NCI-H1105 treated with DMSO at 0.1 percent for 48 hours (cell line): ENCODE measurements around the gene RNF187.
"Not testable (repeated sequence)": the region's sequence is repeated elsewhere in the genome, so short reads cannot be mapped to it uniquely, and the experiment has no call there.

Source experiments
- DNase-seq: peaks from one replicate; lab custom pipeline; 2025; lab: John Stamatoyannopoulos, UW

RNF187 gene

GRCh38 chr1:228486596-228487335 lies 416 bp upstream of the RNF187 start:
- DNase-seq, result peak; percentile 49

DNA sequence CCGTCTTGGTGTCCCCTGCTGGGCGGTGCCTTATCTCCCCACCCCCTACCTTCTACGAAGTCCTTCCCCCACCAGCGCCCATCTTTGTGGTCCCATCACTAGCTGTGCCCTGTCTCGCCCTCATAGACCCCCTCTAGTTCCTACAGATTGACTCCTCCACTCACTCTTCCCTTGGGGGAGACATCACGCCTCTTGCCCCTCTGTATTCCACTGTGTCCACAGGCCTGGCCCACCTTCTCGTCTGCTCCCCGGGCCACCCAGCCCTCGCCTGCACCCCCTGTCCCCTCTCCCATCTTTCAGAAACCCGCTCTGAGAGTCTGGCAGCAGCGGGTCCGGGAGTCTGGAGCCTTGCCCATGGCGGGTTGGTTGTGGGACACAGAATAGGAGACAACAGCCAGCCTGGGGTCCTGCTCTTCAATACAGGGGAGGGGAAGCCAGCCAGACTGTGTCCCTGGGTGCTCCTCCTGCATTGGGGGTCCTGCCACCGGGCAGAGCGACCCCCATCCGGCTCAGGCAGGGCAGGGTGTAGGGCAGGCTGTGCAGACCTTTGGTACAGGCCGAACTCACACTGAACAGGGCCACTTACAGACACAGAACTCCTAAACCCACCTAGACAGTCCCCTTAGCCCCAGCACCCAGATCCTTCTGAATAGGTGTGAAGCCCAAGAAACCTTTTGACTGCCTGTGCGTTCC lies 1.1 kb downstream of the RNF187 start:
- no peak for DNase-seq

GRCh38 chr1:228488818-228489674 lies 1.9 kb downstream of the RNF187 start:
- no peak for DNase-seq

GRCh38 chr1:228490120-228491078 lies 3.2 kb downstream of the RNF187 start:
- peak; percentile 84 for DNase-seq

- DNase-seq, result no peak
Measured at GRCh38 chr1:228493141-228494043, 6.2 kb downstream of the RNF187 start.

DNA sequence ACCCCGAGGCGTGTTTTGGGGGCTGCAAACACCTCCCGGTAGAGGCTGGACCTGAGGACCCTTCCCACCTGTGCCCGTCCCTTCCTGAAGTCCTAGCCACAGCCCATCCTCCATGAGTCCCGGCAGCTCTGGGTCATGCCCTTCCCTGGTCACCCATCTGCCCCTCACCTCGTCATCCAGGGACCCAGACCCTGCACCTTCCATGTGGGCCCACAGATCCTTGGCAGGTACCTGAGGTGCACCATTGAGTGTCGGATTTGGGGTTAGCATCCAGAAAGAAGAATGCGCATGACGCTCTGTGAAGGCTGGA lies 6.8 kb downstream of the RNF187 start:
- DNase-seq, result no peak

- DNase-seq, result no peak
Measured at GRCh38 chr1:228494391-228494790, 7.2 kb downstream of the RNF187 start.

- DNase-seq, result no peak
Measured at GRCh38 chr1:228494970-228495853, 8.0 kb downstream of the RNF187 start.

DNA sequence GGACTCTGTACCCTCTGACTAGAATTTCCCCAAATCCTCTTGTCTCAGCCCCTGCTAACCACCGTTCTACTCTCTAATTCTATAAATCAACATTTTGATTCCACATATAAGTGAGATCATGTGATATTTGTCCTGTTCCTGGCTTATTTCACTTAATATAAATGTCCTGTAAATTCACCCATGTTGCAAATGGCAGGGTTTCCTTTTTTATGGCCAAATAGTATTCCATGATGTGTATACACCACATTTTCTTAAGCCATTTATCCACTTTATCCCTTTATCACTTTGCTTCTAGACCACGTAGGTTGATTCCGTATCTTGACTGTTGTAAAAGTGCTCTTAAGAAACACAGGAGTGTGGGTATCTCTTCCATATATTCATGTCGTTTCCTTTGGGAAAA lies 8.9 kb downstream of the RNF187 start:
- DNase-seq, result no peak

DNA sequence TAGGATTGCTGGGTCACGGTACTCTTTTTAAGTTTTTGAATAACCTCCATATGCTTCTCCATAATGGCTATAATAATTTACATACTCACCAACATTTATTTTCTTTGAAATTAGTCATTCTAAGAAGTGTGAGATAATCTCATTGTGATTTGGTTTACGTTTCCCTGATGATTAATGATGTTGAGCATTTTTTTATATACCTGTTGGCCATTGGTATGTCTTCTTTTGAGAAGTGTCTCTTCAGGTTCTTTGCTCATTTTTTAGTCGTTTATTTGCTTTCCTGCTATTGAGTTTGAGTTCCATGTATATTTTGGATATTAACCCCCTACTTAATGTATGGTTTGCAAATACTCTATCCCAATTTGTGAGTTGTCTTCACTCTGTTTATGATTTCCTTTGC lies 9.3 kb downstream of the RNF187 start:
- DNase-seq, result no peak

GRCh38 chr1:228497206-228497605 lies 10.0 kb downstream of the RNF187 start:
- DNase-seq, result no peak

- DNase-seq, result no peak
Measured at GRCh38 chr1:228497817-228498216, 10.6 kb downstream of the RNF187 start.

- no peak for DNase-seq
Measured at GRCh38 chr1:228500143-228500734, 13.1 kb downstream of the RNF187 start.

GRCh38 chr1:228500901-228501871 lies 14.0 kb downstream of the RNF187 start:
- peak; percentile 66 for DNase-seq

DNA sequence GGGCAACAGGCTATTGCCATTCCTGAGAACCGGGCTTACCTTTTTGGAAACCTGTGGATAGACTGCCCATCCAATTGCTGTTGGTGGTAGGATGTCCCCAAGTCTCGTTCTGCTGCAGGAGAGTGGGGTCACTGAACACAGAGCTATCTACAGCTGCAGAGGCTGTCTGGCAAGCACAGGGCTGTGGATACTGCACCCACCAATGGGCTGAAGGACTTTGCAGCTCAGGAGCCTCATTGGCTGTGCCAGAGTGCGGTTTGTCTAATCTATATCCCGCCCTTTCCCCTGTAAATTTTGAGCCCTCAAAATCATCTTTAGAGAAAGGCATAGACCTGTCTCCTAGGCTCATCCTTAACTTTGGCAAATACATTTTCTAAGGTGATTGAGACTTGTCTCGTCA lies 15.3 kb downstream of the RNF187 start:
- no peak for DNase-seq

DNA sequence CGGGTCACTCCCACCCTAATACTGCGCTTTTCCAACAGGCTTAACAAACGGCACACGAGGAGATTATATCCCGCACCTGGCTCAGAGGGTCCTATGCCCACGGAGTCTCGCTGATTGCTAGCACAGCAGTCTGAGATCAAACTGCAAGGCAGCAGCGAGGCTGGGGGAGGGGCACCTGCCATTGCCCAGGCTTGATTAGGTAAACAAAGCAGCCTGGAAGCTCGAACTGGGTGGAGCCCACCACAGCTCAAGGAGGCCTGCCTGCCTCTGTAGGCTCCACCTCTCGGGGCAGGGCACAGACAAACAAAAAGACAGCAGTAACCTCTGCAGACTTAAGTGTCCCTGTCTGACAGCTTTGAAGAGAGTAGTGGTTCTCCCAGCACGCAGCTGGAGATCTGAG lies 18.8 kb downstream of the RNF187 start:
- not testable (repeated sequence) for DNase-seq

- no peak for DNase-seq
Measured at GRCh38 chr1:228507961-228508652, 20.9 kb downstream of the RNF187 start.
